ENCODE measurements around the gene OVCH2. TPM values are rescaled to one million over a fixed set of nuclear protein-coding genes. Genes with fewer than 3 reads are reported as not detected.

Gene OVCH2
- total and polyA plus RNA-seq, 7 donors, result not detected

DNA sequence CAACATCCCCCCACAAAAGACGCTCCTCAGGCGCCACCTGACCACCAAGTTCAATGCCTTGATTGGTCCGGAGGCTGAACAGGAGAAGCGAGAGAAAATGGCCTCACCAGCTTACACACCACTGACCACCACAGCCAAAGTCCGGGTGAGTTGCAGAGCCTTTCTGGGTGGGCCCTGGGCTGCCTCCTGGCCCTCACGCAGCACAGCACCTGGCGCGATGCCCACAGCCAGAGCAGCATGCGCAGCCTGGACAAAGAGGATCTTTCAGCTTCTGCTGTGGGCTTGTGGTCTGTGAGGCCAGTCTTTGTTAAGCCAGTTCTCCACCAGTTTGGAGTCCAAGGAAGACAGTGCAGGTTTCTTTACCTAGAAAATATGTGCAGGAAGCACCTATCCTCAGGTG, 54.6 kb downstream of the OVCH2 start:
- peak in 1 of 2 donors; percentile 54 for DNase-seq

DNA sequence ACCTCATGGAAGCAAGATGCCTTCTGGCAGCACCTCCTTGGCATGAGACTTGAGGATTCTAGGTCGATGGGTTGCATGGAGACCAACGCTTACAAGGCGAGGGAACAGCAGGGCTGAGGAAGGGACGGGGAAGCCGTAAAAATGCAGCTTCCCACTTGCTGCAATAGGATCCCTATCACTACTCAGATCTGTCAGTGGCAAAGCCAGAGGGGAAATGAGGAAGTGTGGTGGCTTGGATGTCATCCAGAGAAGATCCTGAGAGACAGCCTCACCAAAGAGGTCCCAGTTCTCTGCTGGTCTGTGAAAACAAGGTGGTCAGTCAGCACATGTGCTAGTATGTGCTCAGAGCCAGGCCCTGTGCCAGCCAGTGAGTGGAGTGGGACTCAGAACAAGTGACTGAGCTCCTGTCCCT, 55.1 kb downstream of the OVCH2 start:
- H3K36me3 ChIP-seq (ENCODE audit: insufficient read depth in 1 of 2, low read depth in 1 of 2), result peaks cover 9 to 93% of the 10 kb centered on the region in 2 donors
- no peaks in the 10 kb centered on the region for H3K4me1 ChIP-seq
- intact Hi-C loops (cut with DNase I), result loop anchor here in 1 of 2 donors (10.0 kb wide), 1 partner anchor 206 kb away; no protein-coding TSS in a partner anchor
- no peaks in the 10 kb centered on the region for H3K9me3 ChIP-seq
- 54 to 82% (median 77%) methylated on average over 5 of the region's 5 CpGs for WGBS, 3 donors
- H3K4me3 ChIP-seq, result no peak overlapping the region
- ATAC-seq (peak in 1 of 4 donors; percentile 28), DNase-seq (no peak)
- TF ChIP-seq, protein P1, sequence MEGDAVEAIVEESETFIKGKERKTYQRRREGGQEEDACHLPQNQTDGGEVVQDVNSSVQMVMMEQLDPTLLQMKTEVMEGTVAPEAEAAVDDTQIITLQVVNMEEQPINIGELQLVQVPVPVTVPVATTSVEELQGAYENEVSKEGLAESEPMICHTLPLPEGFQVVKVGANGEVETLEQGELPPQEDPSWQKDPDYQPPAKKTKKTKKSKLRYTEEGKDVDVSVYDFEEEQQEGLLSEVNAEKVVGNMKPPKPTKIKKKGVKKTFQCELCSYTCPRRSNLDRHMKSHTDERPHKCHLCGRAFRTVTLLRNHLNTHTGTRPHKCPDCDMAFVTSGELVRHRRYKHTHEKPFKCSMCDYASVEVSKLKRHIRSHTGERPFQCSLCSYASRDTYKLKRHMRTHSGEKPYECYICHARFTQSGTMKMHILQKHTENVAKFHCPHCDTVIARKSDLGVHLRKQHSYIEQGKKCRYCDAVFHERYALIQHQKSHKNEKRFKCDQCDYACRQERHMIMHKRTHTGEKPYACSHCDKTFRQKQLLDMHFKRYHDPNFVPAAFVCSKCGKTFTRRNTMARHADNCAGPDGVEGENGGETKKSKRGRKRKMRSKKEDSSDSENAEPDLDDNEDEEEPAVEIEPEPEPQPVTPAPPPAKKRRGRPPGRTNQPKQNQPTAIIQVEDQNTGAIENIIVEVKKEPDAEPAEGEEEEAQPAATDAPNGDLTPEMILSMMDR (IDR thresholded peaks at IDR 0.05), result no peak
- no peak overlapping the region for H3K27ac ChIP-seq
- H3K27me3 ChIP-seq (ENCODE audit: insufficient read depth in 3 of 3, low read length in 2 of 3), result no peaks in the 10 kb centered on the region

More for the DNA sequence above, 54.6 kb downstream of the OVCH2 start:
- no peak for ATAC-seq
- Histone ChIP-seq H3K4me3 (no peak overlapping the region), H3K9me3 (no peaks in the 10 kb centered on the region), H3K4me1 (no peaks in the 10 kb centered on the region), H3K27ac (no peak overlapping the region), H3K36me3 (ENCODE audit: insufficient read depth in 1 of 2, low read depth in 1 of 2) (peaks cover 9 to 96% of the 10 kb centered on the region in 2 donors), H3K27me3 (ENCODE audit: insufficient read depth in 3 of 3, low read length in 2 of 3) (no peaks in the 10 kb centered on the region)
- 80 to 96% (median 90%) methylated on average over 9 of the region's 9 CpGs for WGBS, 3 donors
- TF ChIP-seq, protein P1 (IDR thresholded peaks at IDR 0.05), result no peak
- intact Hi-C loops (cut with DNase I), result loop anchor here in 1 of 2 donors (10.0 kb wide), 1 partner anchor 207 kb away; no protein-coding TSS in a partner anchor

DNA sequence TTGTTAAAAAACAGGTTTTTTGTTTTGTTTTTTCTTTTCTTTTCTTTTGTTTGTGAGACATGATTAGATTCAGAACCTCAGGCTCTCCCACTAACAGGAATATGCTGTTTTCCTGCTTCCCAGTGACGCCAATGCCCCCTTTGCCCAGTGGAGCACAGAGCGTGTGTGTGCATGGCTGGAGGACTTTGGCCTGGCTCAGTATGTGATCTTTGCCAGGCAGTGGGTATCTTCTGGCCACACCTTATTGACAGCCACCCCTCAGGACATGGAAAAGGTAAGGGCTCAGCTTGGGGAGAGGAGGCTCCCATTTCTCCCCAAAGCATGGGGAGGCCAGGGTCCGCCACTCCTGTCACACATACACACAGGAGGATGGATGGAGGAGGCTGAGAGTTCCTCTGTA, 58.0 kb downstream of the OVCH2 start:
- TF ChIP-seq, protein P1 (IDR thresholded peaks at IDR 0.05), result no peak
- intact Hi-C loops (cut with DNase I), result loop anchor here in 1 of 2 donors (5.0 kb wide), 1 partner anchor 86 kb away; no protein-coding TSS in a partner anchor
- H3K36me3 ChIP-seq (ENCODE audit: insufficient read depth in 1 of 2, low read depth in 1 of 2), result peaks cover 5 to 87% of the 10 kb centered on the region in 2 donors
- no peak overlapping the region for H3K27ac ChIP-seq
- 94 to 100% (median 95%) methylated on average over 3 of the region's 3 CpGs for WGBS, 3 donors
- DNase-seq, result no peak
- H3K27me3 ChIP-seq (ENCODE audit: insufficient read depth in 3 of 3, low read length in 2 of 3), result no peaks in the 10 kb centered on the region
- H3K9me3 ChIP-seq, result no peaks in the 10 kb centered on the region
- no peak overlapping the region for H3K4me3 ChIP-seq
- no peaks in the 10 kb centered on the region for H3K4me1 ChIP-seq
- ATAC-seq, result no peak

DNA sequence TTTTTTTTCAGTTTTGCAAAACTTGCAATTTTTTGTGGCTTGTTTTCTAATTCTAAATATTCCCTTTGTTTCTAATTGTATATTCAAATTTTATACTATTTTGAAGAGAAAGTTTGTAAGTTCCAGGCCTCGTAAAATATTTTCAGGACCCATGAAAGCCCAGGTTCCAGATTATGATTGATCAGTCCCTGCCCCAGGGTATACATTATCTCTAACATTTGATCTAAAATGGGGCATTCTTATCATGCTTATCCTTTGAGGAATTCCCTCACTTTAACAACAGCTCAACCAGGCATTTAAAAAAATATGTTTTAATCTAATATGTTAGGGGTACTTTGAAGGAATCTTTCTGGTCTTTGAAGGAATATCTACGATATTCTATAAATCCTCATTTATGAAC, 59.4 kb downstream of the OVCH2 start:
- Histone ChIP-seq H3K27me3 (ENCODE audit: insufficient read depth in 3 of 3, low read length in 2 of 3) (no peaks in the 10 kb centered on the region), H3K27ac (no peak overlapping the region), H3K4me1 (no peaks in the 10 kb centered on the region), H3K36me3 (ENCODE audit: insufficient read depth in 1 of 2, low read depth in 1 of 2) (peaks cover 5 to 87% of the 10 kb centered on the region in 2 donors), H3K9me3 (no peaks in the 10 kb centered on the region), H3K4me3 (no peak overlapping the region)
- 91 to 95% (median 91%) methylated on average over 2 of the region's 2 CpGs for WGBS, 3 donors
- TF ChIP-seq, protein P1 (IDR thresholded peaks at IDR 0.05), result no peak
- intact Hi-C loops (cut with DNase I), result loop anchor here in 1 of 2 donors (5.0 kb wide), 1 partner anchor 85 kb away; no protein-coding TSS in a partner anchor
- DNase-seq (no peak), ATAC-seq (no peak)

DNA sequence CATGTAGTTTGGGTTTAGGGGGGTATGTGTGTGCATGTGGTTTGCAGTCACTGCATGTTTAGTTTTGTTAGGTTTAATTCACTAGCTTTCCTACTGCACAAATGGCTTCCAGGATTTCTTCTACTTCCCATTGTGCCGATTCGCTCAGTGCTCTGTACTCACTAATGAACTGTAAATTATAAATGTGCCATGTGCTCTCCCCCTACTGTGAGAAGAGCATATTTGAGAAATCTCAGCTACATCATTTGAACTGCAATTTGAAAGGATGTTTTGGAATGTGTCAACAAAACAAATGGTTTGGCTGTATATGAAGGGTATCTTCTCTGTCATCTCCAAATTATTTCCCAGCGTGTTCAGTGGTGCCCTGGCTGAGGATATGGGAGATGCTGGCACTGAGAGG, 61.1 kb downstream of the OVCH2 start:
- WGBS, 3 donors, result 87 to 91% (median 88%) methylated on average over 3 of the region's 3 CpGs
- no peak overlapping the region for H3K27ac ChIP-seq
- H3K4me3 ChIP-seq, result no peak overlapping the region
- H3K4me1 ChIP-seq, result no peaks in the 10 kb centered on the region
- H3K27me3 ChIP-seq (ENCODE audit: insufficient read depth in 3 of 3, low read length in 2 of 3), result no peaks in the 10 kb centered on the region
- no peak for ATAC-seq
- peaks cover 3 to 87% of the 10 kb centered on the region in 2 donors for H3K36me3 ChIP-seq (ENCODE audit: insufficient read depth in 1 of 2, low read depth in 1 of 2)
- no peaks in the 10 kb centered on the region for H3K9me3 ChIP-seq
- DNase-seq, result no peak
- intact Hi-C loops (cut with DNase I), result loop anchor here in 1 of 2 donors (5.0 kb wide), 1 partner anchor 83 kb away; no protein-coding TSS in a partner anchor
- TF ChIP-seq, protein P1 (IDR thresholded peaks at IDR 0.05), result no peak
